GM23338 (cell line): ENCODE results near the gene OR6C68. TPM values are rescaled to one million over a fixed set of nuclear protein-coding genes. Genes with fewer than 3 reads are reported as not detected.

Experiments
- ATAC-seq: fragments of 200-7000 bp; cut with Tn5 transposase; 3 replicates; pipeline ENCODE4 v1.9.1; 2020
- DNase-seq: peaks from one replicate; pipeline ENCODE4 v3.0.0-alpha.2; 2015; ENCODE audit warnings: low spot score
- H2AFZ ChIP-seq: fragments of 200-600 bp; sonication (generic); 2 replicates; pipeline ENCODE4 v1.8.0; 2016; ENCODE audit warnings: antibody characterized with exemption, mild to moderate bottlenecking, moderate library complexity
- H3F3A ChIP-seq: fragments of 200-600 bp; sonication (generic); replicated peaks from 2 replicates; pipeline ENCODE4 v1.8.0; 2017; ENCODE audit warnings: antibody characterized with exemption, mixed run types, low read depth
- H3K27ac ChIP-seq: fragments of 200-600 bp; sonication (generic); 2 replicates; pipeline ENCODE4 v1.6.1; 2016; ENCODE audit warnings: low read depth
- H3K27me3 ChIP-seq: fragments of 200-600 bp; sonication (generic); 2 replicates; pipeline ENCODE4 v1.8.0; 2016; ENCODE audit warnings: mild to moderate bottlenecking, mixed run types, moderate library complexity; ENCODE audit not compliant: insufficient read depth
- H3K36me3 ChIP-seq: fragments of 200-600 bp; sonication (generic); 2 replicates; pipeline ENCODE4 v1.8.0; 2016; ENCODE audit warnings: mild to moderate bottlenecking; ENCODE audit not compliant: insufficient read depth
- H3K4me1 ChIP-seq: fragments of 200-600 bp; sonication (generic); 2 replicates; pipeline ENCODE4 v1.8.0; 2016; ENCODE audit warnings: mild to moderate bottlenecking, moderate library complexity; ENCODE audit not compliant: insufficient read depth
- H3K4me2 ChIP-seq: fragments of 200-600 bp; sonication (generic); 2 replicates; pipeline ENCODE4 v1.7.1; 2017; ENCODE audit warnings: mixed run types
- H3K4me3 ChIP-seq: fragments of 200-600 bp; sonication (generic); 2 replicates; pipeline ENCODE4 v1.6.1; 2016; ENCODE audit warnings: mixed run types
- H3K79me2 ChIP-seq: fragments of 200-600 bp; sonication (generic); replicated peaks from 2 replicates; pipeline ENCODE4 v1.8.0; 2017; ENCODE audit warnings: mild to moderate bottlenecking; ENCODE audit not compliant: insufficient read depth
- H3K9me2 ChIP-seq: fragments of 200-600 bp; sonication (generic); 2 replicates; pipeline ENCODE4 v1.8.0; 2017; ENCODE audit not compliant: insufficient read depth
- H4K20me1 ChIP-seq: fragments of 200-600 bp; sonication (generic); replicated peaks from 2 replicates; pipeline ENCODE4 v1.8.0; 2017; ENCODE audit warnings: mild to moderate bottlenecking; ENCODE audit not compliant: insufficient read depth
- H3K27ac Mint-ChIP-seq: 2 replicates; pipeline ENCODE4 v1.8.0; 2020; ENCODE audit warnings: inconsistent platforms, mild to moderate bottlenecking, moderate library complexity, mixed read lengths
- H3K27me3 Mint-ChIP-seq: 3 replicates; pipeline ENCODE4 v1.8.0; 2022; ENCODE audit warnings: low read depth, mild to moderate bottlenecking, moderate library complexity, mixed read lengths, inconsistent platforms; ENCODE audit not compliant: insufficient read depth, poor library complexity
- H3K36me3 Mint-ChIP-seq: 3 replicates; pipeline ENCODE4 v1.8.0; 2021; ENCODE audit warnings: low read depth, mild to moderate bottlenecking, inconsistent platforms, moderate library complexity, mixed read lengths
- H3K4me1 Mint-ChIP-seq: 3 replicates; pipeline ENCODE4 v1.8.0; 2020; ENCODE audit warnings: mild to moderate bottlenecking, inconsistent platforms, mixed read lengths
- H3K4me3 Mint-ChIP-seq: 3 replicates; pipeline ENCODE4 v1.8.0; 2021; ENCODE audit warnings: moderate library complexity, mild to moderate bottlenecking, inconsistent platforms, mixed read lengths
- H3K9me3 Mint-ChIP-seq: 3 replicates; pipeline ENCODE4 v1.8.0; 2020; ENCODE audit warnings: moderate library complexity, mild to moderate bottlenecking, inconsistent platforms, mixed read lengths
- CREB1 ChIP-seq: fragments of 250-450 bp; sonication (Bioruptor Pico); IDR thresholded peaks from 2 replicates; pipeline ENCODE4 v1.5.0; 2020; ENCODE audit warnings: low read depth, mild to moderate bottlenecking, moderate library complexity
- EZH2 ChIP-seq: fragments of 200-600 bp; sonication (generic); IDR thresholded peaks from one replicate; pipeline ENCODE4 v1.8.0; 2017; ENCODE audit warnings: antibody characterized with exemption, mild to moderate bottlenecking, low read depth; ENCODE audit not compliant: unreplicated experiment
- EZH2phosphoT487 ChIP-seq: fragments of 200-600 bp; sonication (generic); IDR thresholded peaks from one replicate; pipeline ENCODE4 v1.8.1; 2018; ENCODE audit warnings: antibody characterized with exemption; ENCODE audit not compliant: unreplicated experiment
- JUNB ChIP-seq: IDR thresholded peaks from one replicate; pipeline ENCODE4 v1.6.1; 2016; ENCODE audit warnings: antibody characterized with exemption; ENCODE audit not compliant: unreplicated experiment
- POLR2AphosphoS5 ChIP-seq: IDR thresholded peaks from 2 replicates; pipeline ENCODE4 v1.6.1; 2016; ENCODE audit warnings: antibody characterized with exemption, low read depth
- STAT1 ChIP-seq: IDR thresholded peaks from one replicate; pipeline ENCODE4 v1.6.1; 2016; ENCODE audit warnings: antibody characterized with exemption; ENCODE audit not compliant: unreplicated experiment
- ZNF114 ChIP-seq: fragments of 250-450 bp; sonication (Bioruptor Pico); IDR thresholded peaks from 2 replicates; pipeline ENCODE4 v1.5.0; 2020; ENCODE audit warnings: mild to moderate bottlenecking, moderate library complexity
- ZNF331 ChIP-seq: fragments of 250-450 bp; sonication (Bioruptor Pico); IDR thresholded peaks from 2 replicates; pipeline ENCODE4 v1.5.0; 2020; ENCODE audit warnings: low read depth, mild to moderate bottlenecking, moderate library complexity
- ZNF462 ChIP-seq: fragments of 250-450 bp; sonication (Bioruptor Pico); IDR thresholded peaks from 2 replicates; pipeline ENCODE4 v1.5.0; 2020; ENCODE audit warnings: mild to moderate bottlenecking, moderate library complexity
- polyA plus RNA-seq: library from polyadenylated mRNA; unstranded; fragments of >200 nt; fragmentation: Nextera tagmentation; extraction: Ambion mirVana; gene quantifications from 2 replicates; pipeline ENCODE4 v1.2.1, GENCODE V29; 2016
- total RNA-seq: library from RNA; depleted of rRNA; stranded (reverse); fragments of >200 nt; shearing (Covaris generic); gene quantifications from 2 replicates; pipeline ENCODE4 v1.2.3, GENCODE V29; 2014
- TF ChIP-seq, protein P1 (sequence below): IDR thresholded peaks from one replicate; pipeline ENCODE4 v1.6.1; 2018; ENCODE audit warnings: antibody characterized with exemption; ENCODE audit not compliant: unreplicated experiment

OR6C68 gene
- total and polyA plus RNA-seq, 2 experiments from 2014 or later: not detected

GRCh38 chr12:55443776-55444175 lies 48.4 kb upstream of the OR6C68 start, which contains the start of gene OR6C2:
TSS of gene OR6C2 (plus strand) at chr12:55444076. CDS start at chr12:55452214, 8,138 bp downstream.
- TF ChIP-seq STAT1: no peak
- TF ChIP-seq EZH2phosphoT487: no peak
- TF ChIP-seq ZNF462 (CRISPR knock-in tag): no peak
- 0 out of 2 replicates have a peak within 1 kb of the TSS, but pooled peaks have one; percentile 11 for H2AFZ ChIP-seq
- Mint-ChIP-seq H3K27ac (no peak within 1 kb of the TSS), H3K4me3 (no peak within 1 kb of the TSS), H3K36me3 (peaks cover 11% of the 10 kb centered on the region; the same call in 2 of the 3 replicates), H3K27me3 (no peaks in the 10 kb centered on the region), H3K4me1 (no peaks in the 10 kb centered on the region), H3K9me3 (peaks cover 19% of the 10 kb centered on the region)
- H3K79me2 ChIP-seq: no peaks in the 10 kb centered on the region
- ATAC-seq (no peak), DNase-seq (no peak)
- no peaks in the 10 kb centered on the region for H3K9me2 ChIP-seq
- no peaks in the 10 kb centered on the region for H3K27me3 ChIP-seq
- no peaks in the 10 kb centered on the region for H3K36me3 ChIP-seq
- no peak within 1 kb of the TSS for H3K27ac ChIP-seq
- H3K4me3 ChIP-seq: no peak within 1 kb of the TSS
- no peaks in the 10 kb centered on the region for H4K20me1 ChIP-seq
- no peaks in the 10 kb centered on the region for H3F3A ChIP-seq
- H3K4me2 ChIP-seq: no peak within 1 kb of the TSS
- no peaks in the 10 kb centered on the region for H3K4me1 ChIP-seq

DNA sequence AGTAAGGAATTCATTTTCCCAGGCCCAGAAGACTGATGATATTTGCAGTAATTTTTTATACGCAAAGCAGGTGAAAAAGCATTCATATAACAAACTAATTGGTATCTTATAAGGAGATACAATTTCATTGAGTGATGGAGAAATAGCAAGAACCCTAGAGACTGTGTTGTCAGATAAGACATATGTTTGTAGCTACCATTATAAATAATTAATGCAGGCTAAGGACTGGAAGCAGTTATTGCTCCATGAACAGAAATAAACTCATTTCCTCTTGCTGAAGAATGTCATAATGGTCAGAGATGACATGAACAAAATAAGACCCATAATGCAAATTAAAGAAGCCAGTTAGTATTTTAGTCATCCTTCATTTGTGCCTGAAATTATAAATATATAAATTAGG lies 46.8 kb upstream of the OR6C68 start:
- Histone ChIP-seq H3F3A (no peaks in the 10 kb centered on the region), H3K36me3 (no peaks in the 10 kb centered on the region), H3K4me3 (no peak overlapping the region), H4K20me1 (no peaks in the 10 kb centered on the region), H3K9me2 (no peaks in the 10 kb centered on the region), H3K4me2 (no peak overlapping the region), H3K27ac (no peak overlapping the region), H2AFZ (no peak overlapping the region), H3K27me3 (no peaks in the 10 kb centered on the region), H3K79me2 (no peaks in the 10 kb centered on the region), H3K4me1 (no peaks in the 10 kb centered on the region)
- Mint-ChIP-seq H3K9me3 (peaks cover 17% of the 10 kb centered on the region), H3K36me3 (peaks cover 9% of the 10 kb centered on the region; the same call in 2 of the 3 replicates), H3K27me3 (no peaks in the 10 kb centered on the region), H3K4me1 (no peaks in the 10 kb centered on the region), H3K4me3 (no peak overlapping the region), H3K27ac (no peak overlapping the region)
- DNase-seq (no peak), ATAC-seq (no peak)
- TF ChIP-seq JUNB (no peak), EZH2 (no peak), EZH2phosphoT487 (no peak), CREB1 (CRISPR knock-in tag) (no peak), ZNF331 (CRISPR knock-in tag) (no peak), STAT1 (no peak), ZNF114 (no peak), POLR2AphosphoS5 (no peak)
- TF ChIP-seq, protein P1, sequence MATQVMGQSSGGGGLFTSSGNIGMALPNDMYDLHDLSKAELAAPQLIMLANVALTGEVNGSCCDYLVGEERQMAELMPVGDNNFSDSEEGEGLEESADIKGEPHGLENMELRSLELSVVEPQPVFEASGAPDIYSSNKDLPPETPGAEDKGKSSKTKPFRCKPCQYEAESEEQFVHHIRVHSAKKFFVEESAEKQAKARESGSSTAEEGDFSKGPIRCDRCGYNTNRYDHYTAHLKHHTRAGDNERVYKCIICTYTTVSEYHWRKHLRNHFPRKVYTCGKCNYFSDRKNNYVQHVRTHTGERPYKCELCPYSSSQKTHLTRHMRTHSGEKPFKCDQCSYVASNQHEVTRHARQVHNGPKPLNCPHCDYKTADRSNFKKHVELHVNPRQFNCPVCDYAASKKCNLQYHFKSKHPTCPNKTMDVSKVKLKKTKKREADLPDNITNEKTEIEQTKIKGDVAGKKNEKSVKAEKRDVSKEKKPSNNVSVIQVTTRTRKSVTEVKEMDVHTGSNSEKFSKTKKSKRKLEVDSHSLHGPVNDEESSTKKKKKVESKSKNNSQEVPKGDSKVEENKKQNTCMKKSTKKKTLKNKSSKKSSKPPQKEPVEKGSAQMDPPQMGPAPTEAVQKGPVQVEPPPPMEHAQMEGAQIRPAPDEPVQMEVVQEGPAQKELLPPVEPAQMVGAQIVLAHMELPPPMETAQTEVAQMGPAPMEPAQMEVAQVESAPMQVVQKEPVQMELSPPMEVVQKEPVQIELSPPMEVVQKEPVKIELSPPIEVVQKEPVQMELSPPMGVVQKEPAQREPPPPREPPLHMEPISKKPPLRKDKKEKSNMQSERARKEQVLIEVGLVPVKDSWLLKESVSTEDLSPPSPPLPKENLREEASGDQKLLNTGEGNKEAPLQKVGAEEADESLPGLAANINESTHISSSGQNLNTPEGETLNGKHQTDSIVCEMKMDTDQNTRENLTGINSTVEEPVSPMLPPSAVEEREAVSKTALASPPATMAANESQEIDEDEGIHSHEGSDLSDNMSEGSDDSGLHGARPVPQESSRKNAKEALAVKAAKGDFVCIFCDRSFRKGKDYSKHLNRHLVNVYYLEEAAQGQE: no peak
